GM12874 (cell line): ENCODE measurements around the gene ICAM1.

Experiments
- CTCF ChIP-seq: IDR thresholded peaks from 2 replicates; pipeline ENCODE4 v1.5.1; 2011; ENCODE audit warnings: low read depth, mild to moderate bottlenecking, control low read depth, low read length, moderate library complexity; ENCODE audit not compliant: insufficient read depth

The ICAM1 gene

DNA sequence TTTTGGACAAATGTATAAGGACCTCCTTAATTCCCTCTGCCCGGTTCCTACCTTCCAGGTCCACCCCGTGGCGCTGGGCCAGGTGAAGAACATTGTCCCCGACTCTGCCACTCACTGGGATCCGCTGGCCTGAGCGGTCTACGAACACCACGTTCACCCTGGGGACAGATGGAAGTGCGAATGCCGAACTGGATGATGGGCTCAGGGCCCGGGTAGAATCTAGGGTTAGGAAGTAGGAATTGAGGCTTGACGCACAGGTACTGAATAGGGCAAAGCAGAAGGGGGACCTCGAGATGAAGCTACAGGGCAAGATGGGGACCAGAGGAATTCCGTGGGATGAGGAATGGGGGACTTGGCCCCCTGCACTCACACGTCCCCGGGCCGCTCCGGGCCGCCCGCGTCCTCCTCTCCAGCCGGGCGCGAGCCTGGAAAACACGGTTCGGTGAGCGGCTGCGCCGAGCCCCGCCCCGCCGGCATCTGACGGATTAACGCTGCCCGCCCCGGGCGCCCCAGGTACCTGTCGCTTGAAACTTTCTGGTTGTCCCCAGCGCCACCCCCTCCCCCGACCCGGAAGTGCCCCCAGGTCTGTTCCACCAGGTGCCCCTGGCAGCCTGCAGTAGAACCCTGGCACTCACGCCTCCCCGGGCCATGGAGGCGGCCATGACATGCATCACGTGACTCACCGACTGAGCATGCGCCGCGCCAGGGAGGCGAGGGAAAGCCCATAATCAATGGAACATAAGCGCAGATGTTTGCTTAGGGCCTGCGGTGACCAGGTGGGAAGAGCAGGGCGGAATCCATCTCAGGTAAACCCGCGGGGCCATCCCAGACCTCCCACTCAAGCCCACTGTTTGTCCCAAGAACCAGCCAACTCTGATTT lies 44.7 kb downstream of the ICAM1 start, which contains the start of gene FDX2:
Gene FDX2, minus strand, starts transcription at position 681 of the 880 bp plus-strand sequence. Its CDS starts 19 bp downstream, at position 662.
- TF ChIP-seq CTCF, result no peak

- TF ChIP-seq CTCF, result no peak
These were observed 45.5 kb downstream of the ICAM1 start for GRCh38 chr19:10316229-10317044.

- TF ChIP-seq CTCF, result no peak
These were observed 46.3 kb downstream of the ICAM1 start for GRCh38 chr19:10317045-10317856.

DNA sequence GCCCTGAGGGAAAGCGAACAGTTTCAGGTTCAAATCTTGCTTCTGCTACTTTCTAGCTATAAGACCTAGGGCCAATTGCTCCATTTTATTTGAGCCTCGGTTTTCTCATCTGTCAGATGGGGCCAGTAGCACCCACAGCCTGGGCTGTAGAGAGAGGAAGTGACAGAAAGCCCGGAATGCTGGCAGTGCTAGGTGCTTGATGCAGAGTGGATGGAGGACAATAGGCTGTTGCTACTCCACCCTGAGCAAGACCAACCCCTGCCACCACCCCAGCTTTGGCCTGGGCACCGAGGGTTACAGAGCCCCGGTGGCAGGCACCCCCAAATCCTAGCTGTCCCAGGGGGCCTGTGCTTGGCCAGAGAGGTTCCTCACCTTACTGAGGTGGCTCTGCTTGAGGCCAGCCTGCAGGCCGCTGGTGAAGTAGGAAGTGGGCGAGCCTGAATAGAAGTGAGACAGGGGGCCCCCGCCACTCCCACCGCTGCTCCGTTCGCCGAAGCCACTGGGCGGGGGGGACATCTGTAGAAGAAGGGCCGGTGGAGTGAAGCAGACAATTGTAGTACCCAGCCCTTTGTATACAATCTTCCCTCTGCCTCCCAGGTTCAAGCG lies 47.0 kb downstream of the ICAM1 start:
- no peak for TF ChIP-seq CTCF

GRCh38 chr19:10318807-10319682 lies 48.1 kb downstream of the ICAM1 start:
- no peak for TF ChIP-seq CTCF

DNA sequence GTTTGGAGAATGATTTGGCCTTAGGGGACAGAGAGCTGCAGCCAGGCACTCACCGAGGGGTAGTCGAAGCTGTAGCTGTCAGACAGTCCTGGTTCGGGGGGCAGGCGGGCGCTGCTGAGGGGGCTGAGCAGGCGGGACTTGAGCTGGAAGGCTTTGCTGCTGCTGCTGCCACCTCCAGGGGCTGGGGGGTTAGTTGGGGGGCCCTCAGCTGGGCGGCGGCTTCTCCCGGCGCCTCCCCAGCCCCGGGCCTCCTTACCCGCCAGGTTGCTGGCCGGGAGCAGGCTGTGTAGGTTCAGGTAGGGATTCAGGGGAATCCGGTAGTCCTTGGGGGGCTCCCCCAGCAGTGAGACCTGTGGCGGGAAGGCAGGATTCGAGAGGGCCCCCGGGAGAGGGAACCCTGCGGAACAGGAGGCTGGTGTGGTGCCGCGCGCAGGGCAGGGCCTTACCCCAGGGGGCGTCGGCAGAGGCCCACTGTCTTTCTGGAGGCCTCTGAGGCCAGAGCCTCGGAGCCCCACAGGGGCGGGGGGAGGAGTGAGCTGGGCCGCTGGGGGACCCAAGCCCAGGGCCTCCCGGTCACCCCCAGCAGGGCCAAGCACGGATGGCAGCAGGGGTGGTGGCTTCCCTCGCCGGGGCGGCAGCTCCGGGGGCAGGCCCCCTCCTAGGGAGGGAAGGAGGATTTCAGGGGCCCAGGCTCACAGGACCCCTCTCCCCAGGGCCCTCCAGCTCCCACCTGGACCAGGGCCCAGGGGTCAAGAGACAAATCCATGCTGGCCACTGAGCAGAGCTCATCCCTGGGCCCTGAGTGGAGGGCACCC lies 49.9 kb downstream of the ICAM1 start:
- TF ChIP-seq CTCF, result no peak
